Neural crest cell (in vitro differentiated cells): ENCODE data around the gene FHDC1. TPM values are rescaled to one million over a fixed set of nuclear protein-coding genes. Genes with fewer than 3 reads are reported as not detected.

Experiments used
- DNase-seq: peaks from one replicate; pipeline ENCODE4 v3.0.0; 2021; ENCODE audit warnings: low read depth, mixed read lengths, low spot score
- H3K27ac Mint-ChIP-seq: one replicate; pipeline ENCODE4 v1.8.0; 2021; ENCODE audit warnings: mild to moderate bottlenecking, mixed read lengths; ENCODE audit not compliant: unreplicated experiment
- H3K27me3 Mint-ChIP-seq: 2 replicates; pipeline ENCODE4 v1.8.0; 2021; ENCODE audit warnings: low read depth, mild to moderate bottlenecking, mixed read lengths
- H3K36me3 Mint-ChIP-seq: 2 replicates; pipeline ENCODE4 v1.8.0; 2021; ENCODE audit warnings: low read depth, mild to moderate bottlenecking, mixed read lengths
- H3K4me1 Mint-ChIP-seq: 2 replicates; pipeline ENCODE4 v1.8.0; 2021; ENCODE audit warnings: mixed read lengths
- H3K4me3 Mint-ChIP-seq: one replicate; pipeline ENCODE4 v1.8.0; 2021; ENCODE audit warnings: mild to moderate bottlenecking, mixed read lengths
- H3K9me3 Mint-ChIP-seq: 2 replicates; pipeline ENCODE4 v1.8.0; 2021; ENCODE audit warnings: mixed read lengths
- CTCF ChIP-seq: fragments of 200-600 bp; sonication (generic); conservative IDR thresholded peaks from 2 replicates; pipeline ENCODE4 v1.5.0; 2021; ENCODE audit warnings: antibody characterized with exemption, mild to moderate bottlenecking
- total RNA-seq: library from RNA; stranded (reverse); gene quantifications from 2 replicates; pipeline ENCODE4 v1.2.1, GENCODE V29; 2021

FHDC1 gene
- total RNA-seq, 1 donor from 2014 or later, result 52.0 TPM

DNA sequence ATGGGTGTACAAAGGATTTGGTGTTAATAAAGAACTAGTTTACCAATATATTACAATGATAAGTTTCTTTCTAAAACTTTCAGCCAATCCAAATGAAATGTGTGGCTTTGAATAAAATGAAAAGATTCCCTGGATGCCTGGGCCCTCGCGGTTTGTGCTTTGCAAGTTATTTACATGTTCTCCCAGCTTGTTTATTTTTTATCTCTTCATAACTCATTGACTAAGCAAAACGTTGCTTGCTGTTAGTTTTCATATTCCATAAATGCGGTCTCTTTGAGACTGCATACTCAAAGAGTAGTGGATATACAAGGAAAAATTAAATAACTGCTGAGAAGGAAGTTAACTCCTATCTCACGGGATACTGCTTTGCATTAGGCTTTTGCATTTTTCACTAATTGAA is 26.0 kb downstream of the FHDC1 start:
- no peak for DNase-seq
- TF ChIP-seq CTCF, result no peak
- Mint-ChIP-seq H3K27me3 (no peaks in the 10 kb centered on the region), H3K27ac (no peak overlapping the region), H3K9me3 (no peaks in the 10 kb centered on the region), H3K36me3 (peaks cover 16% of the 10 kb centered on the region), H3K4me1 (peaks cover 36% of the 10 kb centered on the region), H3K4me3 (no peak overlapping the region)

- peaks cover 14% of the 10 kb centered on the region for H3K36me3 Mint-ChIP-seq
- H3K27me3 Mint-ChIP-seq, result no peaks in the 10 kb centered on the region
- TF ChIP-seq CTCF, result no peak
- no peaks in the 10 kb centered on the region for H3K9me3 Mint-ChIP-seq
- DNase-seq, result no peak
- peaks cover 22% of the 10 kb centered on the region for H3K4me1 Mint-ChIP-seq
- H3K27ac Mint-ChIP-seq, result no peak overlapping the region
- H3K4me3 Mint-ChIP-seq, result no peak overlapping the region
These were observed 28.2 kb downstream of the FHDC1 start for GRCh38 chr4:152964335-152964734.

- H3K4me1 Mint-ChIP-seq, result peaks cover 18% of the 10 kb centered on the region
- H3K36me3 Mint-ChIP-seq, result peaks cover 14% of the 10 kb centered on the region
- no peaks in the 10 kb centered on the region for H3K9me3 Mint-ChIP-seq
These were observed 29.5 kb downstream of the FHDC1 start for GRCh38 chr4:152965611-152966010.

DNA sequence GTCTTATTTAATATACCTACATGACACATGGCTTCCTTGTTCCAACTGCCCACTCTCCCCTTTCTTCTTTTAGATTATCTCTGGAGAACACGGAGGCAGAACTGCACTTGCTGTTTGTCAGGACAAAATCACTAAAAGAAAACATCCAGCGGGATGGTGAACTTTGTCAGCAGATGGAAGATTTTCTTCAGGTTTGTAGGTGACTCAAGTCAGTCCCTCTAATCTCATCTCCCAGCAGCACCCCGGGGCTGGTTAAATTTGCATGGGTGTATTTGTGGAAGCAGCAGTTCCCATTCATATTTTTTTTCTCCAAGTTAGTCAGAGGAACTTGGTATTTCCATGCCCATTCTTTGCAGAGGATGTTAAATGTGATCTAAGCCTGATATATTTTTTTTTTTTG is 31.8 kb downstream of the FHDC1 start:
- H3K27ac Mint-ChIP-seq, result no peak overlapping the region
- no peak for TF ChIP-seq CTCF
- H3K4me3 Mint-ChIP-seq, result no peak overlapping the region
- H3K4me1 Mint-ChIP-seq, result peaks cover 6% of the 10 kb centered on the region
- H3K9me3 Mint-ChIP-seq, result no peaks in the 10 kb centered on the region
- no peaks in the 10 kb centered on the region for H3K27me3 Mint-ChIP-seq
- no peak for DNase-seq
- H3K36me3 Mint-ChIP-seq, result peaks cover 20% of the 10 kb centered on the region

More at GRCh38 chr4:152965611-152966010, 29.5 kb downstream of the FHDC1 start:
- H3K4me3 Mint-ChIP-seq, result no peak overlapping the region
- H3K27me3 Mint-ChIP-seq, result no peaks in the 10 kb centered on the region
- DNase-seq, result no peak
- no peak for TF ChIP-seq CTCF
- H3K27ac Mint-ChIP-seq, result no peak overlapping the region

DNA sequence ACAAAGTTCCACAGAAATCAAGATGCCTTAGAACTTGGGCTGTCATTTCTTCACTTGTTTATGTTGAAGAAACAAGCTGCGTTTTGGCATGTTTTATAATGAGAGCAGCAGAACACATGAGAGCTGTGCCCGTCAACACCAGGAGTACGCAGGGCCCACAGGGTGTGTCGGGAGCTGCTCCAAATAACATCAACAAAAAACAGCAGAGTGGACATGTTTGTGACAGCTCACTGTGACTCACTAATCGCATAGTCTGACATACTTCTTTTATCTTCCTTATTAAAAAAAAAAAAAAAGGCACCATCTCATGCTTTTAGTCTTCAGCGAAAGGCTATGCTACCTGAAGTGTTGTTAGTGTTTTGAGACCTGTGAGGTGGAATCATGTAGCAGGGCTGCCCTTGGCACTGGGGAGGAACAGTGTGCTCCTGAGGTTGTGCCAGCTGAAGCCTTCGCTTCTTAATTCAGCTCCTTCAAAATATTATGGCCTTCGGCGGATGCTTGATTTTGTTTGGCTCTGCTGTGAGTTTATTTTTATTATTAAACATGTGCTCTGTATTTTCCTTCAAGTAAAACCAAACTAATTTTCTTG is 32.8 kb downstream of the FHDC1 start:
- DNase-seq, result no peak
- Mint-ChIP-seq H3K4me1 (no peaks in the 10 kb centered on the region), H3K4me3 (no peak overlapping the region), H3K36me3 (peaks cover 17% of the 10 kb centered on the region), H3K9me3 (no peaks in the 10 kb centered on the region), H3K27me3 (no peaks in the 10 kb centered on the region), H3K27ac (no peak overlapping the region)
- no peak for TF ChIP-seq CTCF
